Measurements from ENCODE around the gene ZNF620.
A peak's percentile ranks its signal among the peaks of the same experiment; 100 is the strongest.
"Not testable (repeated sequence)": the region's sequence is repeated elsewhere in the genome, so short reads cannot be mapped to it uniquely, and the experiment has no call there.

Gene ZNF620

GRCh38 chr3:40504636-40505430, 1.0 kb upstream of the ZNF620 start:
- DNase-seq: no peak

GRCh38 chr3:40511031-40511718, 5.3 kb downstream of the ZNF620 start:
- DNase-seq: no peak

DNA sequence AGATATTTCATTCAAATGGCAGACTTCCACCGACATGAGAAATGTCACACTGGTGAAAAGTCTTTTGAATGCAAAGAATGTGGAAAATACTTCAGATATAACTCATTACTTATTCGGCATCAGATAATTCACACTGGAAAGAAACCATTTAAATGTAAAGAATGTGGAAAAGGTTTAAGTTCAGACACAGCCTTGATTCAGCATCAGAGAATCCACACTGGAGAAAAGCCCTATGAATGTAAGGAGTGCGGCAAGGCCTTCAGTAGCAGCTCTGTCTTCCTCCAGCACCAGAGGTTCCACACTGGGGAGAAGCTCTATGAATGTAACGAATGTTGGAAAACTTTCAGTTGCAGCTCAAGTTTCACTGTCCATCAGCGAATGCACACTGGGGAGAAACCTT, 10.4 kb downstream of the ZNF620 start:
- DNase-seq: no peak

- no peak for DNase-seq
Measured at GRCh38 chr3:40518067-40518466, 12.2 kb downstream of the ZNF620 start.

GRCh38 chr3:40518848-40519247, 13.0 kb downstream of the ZNF620 start:
- no peak for DNase-seq

DNA sequence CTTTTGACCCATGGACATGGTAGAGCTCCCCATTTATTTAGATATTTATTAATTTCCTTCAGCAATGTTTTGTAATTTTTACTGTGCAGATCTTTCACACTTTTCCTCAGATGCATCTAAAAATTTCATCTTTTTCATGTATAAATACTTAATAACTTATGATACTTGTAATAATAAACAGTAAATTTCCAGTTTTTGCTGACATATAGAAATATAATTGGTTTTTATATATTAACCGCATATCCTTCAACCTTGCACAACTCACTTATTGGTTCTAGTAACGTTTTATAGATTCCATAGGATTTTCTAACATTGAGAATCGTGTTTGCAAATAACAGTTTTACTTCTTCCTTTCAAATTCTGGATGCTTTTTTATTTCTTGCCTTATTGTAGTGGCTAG, 15.4 kb downstream of the ZNF620 start:
- no peak for DNase-seq

GRCh38 chr3:40523781-40524180, 17.9 kb downstream of the ZNF620 start:
- no peak for DNase-seq

DNA sequence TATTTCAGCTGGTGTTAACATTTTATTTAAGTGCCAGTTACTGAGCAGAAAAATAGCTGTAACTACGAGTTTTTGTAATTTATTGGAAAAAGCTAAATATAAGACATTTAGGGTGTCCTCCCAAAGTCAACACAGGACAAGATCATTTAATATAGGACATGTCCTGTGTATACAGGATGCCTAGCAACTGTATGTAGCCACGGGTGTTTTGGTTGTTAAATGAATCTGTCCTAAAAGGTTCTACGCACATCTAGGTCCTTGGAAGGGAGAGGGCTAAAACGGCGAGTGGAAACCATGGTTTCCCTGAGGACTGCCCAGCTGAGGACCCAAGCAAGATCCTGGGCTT, 18.4 kb downstream of the ZNF620 start:
- no peak for DNase-seq

- peak; percentile 74 to 77 for DNase-seq
Measured at GRCh38 chr3:40524568-40525285, 18.9 kb downstream of the ZNF620 start, which contains the start of gene ZNF621. ZNF621 (plus strand) TSS chr3:40524960; CDS start chr3:40525841, 881 bp downstream.

- no peak for DNase-seq
Measured at GRCh38 chr3:40528426-40528825, 22.6 kb downstream of the ZNF620 start.

DNA sequence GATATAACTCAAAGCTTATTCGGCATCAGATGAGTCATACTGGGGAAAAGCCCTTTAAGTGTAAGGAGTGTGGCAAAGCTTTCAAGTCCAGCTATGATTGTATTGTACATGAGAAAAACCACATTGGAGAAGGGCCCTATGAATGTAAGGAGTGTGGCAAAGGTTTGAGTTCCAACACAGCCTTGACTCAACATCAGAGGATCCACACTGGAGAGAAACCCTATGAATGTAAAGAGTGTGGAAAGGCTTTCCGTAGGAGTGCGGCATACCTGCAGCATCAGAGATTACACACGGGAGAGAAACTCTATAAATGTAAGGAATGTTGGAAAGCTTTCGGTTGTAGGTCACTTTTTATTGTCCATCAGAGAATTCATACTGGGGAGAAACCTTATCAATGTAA, 26.4 kb downstream of the ZNF620 start:
- no peak for DNase-seq

DNA sequence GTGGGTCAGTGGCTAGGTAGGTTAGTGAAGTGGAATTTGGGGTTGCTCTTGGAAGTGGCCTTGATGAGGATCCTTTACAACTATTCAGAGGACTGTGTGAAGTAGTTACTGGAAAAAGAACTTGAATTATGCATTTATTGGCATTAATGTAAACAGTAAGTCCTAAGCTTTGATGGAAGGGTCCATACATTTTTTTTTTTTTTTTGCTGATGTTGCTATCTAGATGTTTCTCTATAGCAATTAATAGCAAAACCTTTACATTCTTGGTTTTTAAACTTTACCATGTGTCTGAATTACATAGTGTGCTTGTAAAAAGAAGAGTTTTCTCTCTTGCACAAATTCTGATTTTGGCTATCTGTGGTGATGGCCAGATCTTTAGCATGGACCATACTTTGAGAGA, 28.4 kb downstream of the ZNF620 start:
- no peak for DNase-seq

DNA sequence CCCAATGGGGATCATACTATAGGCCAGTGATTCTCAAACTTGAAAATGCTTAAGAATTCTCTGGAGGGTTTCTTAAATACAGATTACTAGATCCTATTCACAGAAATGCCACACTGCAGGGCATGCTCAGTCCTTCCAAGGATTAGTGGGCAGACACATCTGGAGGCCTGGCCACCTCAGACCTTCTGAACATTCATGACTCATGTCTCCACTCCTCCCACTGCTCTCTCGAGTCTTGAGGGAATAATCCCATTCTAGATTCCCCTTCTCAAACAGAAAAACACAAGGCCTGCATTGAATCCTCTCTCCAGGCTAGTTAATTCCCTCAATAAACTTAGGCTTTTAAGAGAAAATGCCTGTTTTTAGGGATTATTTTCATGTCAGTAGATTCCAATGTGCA, 41.0 kb downstream of the ZNF620 start:
- DNase-seq: no peak

- no peak for DNase-seq
Measured at GRCh38 chr3:40550167-40550566, 44.3 kb downstream of the ZNF620 start.

GRCh38 chr3:40557575-40558161, 51.8 kb downstream of the ZNF620 start:
- no peak for DNase-seq

DNA sequence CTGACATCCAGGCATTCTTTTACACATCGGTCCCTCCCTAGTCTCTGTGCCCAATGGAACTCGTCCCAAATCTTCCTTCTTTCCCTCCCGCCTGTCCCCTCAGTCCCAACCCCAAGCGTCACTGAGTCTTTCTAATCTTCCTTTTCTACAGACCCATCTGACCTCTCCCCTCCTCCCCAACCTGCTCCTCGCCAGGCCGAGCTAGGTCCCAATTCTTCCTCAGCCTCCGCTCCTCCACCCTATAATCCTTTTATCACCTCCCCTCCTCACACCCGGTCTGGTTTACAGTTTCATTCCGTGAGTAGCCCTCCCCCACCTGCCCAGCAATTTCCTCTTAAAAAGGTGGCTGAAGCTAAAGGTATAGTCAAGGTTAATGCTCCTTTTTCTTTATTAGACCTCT, 56.6 kb downstream of the ZNF620 start:
- DNase-seq: not testable (repeated sequence)

- DNase-seq: not testable (repeated sequence)
Measured at GRCh38 chr3:40565629-40566028, 59.8 kb downstream of the ZNF620 start.

DNA sequence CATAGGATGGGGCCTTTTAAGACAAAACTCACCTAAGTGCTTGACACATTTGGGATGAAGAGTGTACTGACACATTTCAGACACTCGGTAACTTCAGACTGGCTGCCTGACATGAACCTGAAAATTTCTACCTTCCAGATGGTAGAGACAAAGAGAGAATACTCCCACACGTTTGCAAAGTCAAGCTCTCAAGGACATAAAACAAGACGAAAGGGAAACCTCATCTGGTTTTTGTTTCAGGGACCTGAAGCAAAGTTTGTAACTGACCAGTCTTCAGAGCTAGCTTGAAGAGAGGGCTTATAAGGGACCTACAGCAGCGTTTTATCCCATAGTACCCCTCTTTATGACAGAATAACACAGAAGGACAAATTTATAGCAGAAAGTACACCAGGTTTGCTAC, 60.9 kb downstream of the ZNF620 start:
- DNase-seq: no peak
